ENCODE data around the gene PBLD.

Gene PBLD

GRCh38 chr10:68340358-68341080 lies 7.8 kb upstream of the PBLD start:
- no peak for TF ChIP-seq CTCF (IDR thresholded peaks at IDR 0.05; ENCODE audit: borderline replicate concordance, insufficient read depth, low read depth, low read length)
- no peak overlapping the region for H3K4me3 ChIP-seq (ENCODE audit: low read depth, low read length)

- no peak for TF ChIP-seq CTCF (IDR thresholded peaks at IDR 0.05; ENCODE audit: borderline replicate concordance, insufficient read depth, low read depth, low read length)
- H3K4me3 ChIP-seq (ENCODE audit: low read depth, low read length): no peak overlapping the region
These were observed 4.1 kb upstream of the PBLD start for GRCh38 chr10:68336754-68337351.

- peak overlapping the region; percentile 8 for H3K4me3 ChIP-seq (ENCODE audit: low read depth, low read length)
These were observed 2.1 kb upstream of the PBLD start for GRCh38 chr10:68334672-68335467.

GRCh38 chr10:68333440-68334431 lies 1.0 kb upstream of the PBLD start:
- H3K4me3 ChIP-seq (ENCODE audit: low read depth, low read length): peak overlapping the region; percentile 85

More at GRCh38 chr10:68334672-68335467, 2.1 kb upstream of the PBLD start:
- TF ChIP-seq CTCF (IDR thresholded peaks at IDR 0.05; ENCODE audit: borderline replicate concordance, insufficient read depth, low read depth, low read length): no peak

GRCh38 chr10:68333058-68333395 lies 299 bp upstream of the PBLD start:
- peak overlapping the region; percentile 85 for H3K4me3 ChIP-seq (ENCODE audit: low read depth, low read length)

More at GRCh38 chr10:68333440-68334431, 1.0 kb upstream of the PBLD start:
- TF ChIP-seq CTCF (IDR thresholded peaks at IDR 0.05; ENCODE audit: borderline replicate concordance, insufficient read depth, low read depth, low read length): no peak

More at GRCh38 chr10:68333058-68333395, 299 bp upstream of the PBLD start:
- TF ChIP-seq CTCF (IDR thresholded peaks at IDR 0.05; ENCODE audit: borderline replicate concordance, insufficient read depth, low read depth, low read length): no peak
